ENCODE results near the gene NIP7. TPM values are rescaled to one million over a fixed set of nuclear protein-coding genes. Genes with fewer than 3 reads are reported as not detected.
A peak's percentile ranks its signal among the peaks of the same experiment; 100 is the strongest.

NIP7 gene
- total and polyA plus RNA-seq, 3 donors from 2014 or later = 16.2 to 22.4 (median 17.2) TPM

DNA sequence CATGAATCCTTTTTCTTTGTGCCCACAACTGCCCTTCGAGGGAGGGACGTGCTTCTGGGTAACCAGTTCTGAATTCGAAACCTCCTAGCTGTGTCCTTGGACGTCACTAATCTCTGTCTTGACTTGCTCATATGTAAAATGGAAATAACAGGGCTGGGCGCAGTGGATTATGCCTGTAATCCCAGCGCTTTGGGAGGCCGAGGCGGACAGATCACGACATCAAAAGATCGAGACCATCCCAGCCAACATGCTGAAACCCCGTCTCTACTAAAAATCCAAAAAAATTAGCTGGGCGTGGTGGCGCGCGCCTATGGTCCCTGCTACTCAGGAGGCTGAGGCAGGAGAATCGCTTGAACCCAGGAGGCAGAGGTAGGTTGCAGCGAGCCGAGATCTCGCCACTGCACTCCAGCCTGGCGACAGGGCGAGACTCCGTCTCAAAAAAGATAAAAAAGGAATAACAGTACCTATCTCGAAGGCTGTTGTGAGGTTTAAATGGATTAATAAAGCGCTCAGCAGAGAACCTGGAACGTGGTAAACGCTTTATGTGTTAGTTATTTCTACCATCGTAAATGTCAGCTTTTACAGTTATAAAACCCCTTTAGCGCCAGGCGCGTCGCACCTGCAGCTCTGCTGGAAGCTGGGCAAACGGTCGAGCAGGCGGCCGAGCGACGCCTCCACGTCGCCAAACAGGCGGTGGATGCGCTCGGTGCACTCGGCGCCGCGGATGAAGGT, 849 bp upstream of the NIP7 start:
- intact Hi-C loops (cut with DNase I; ENCODE audit: low total_unique reads) = no loop called here
- 15 to 20% methylated on average over 26 to 46 of the region's 46 CpGs for WGBS, 2 donors
- Histone ChIP-seq H3K36me3 (ENCODE audit: low read depth, missing control alignments) (no peaks in the 10 kb centered on the region), H3K27ac (peak overlapping the region; percentile 84 to 86), H3K4me3 (peak overlapping the region; percentile 85 to 90), H3K4me1 (peaks cover 16% of the 10 kb centered on the region), H3K27me3 (no peaks in the 10 kb centered on the region), H3K9me3 (no peaks in the 10 kb centered on the region)
- DNase-seq = no peak
- TF ChIP-seq CTCF (IDR thresholded peaks at IDR 0.05) = no peak
- no peak for TF ChIP-seq POLR2A (IDR thresholded peaks at IDR 0.05)

GRCh38 chr16:69340095-69340644, 598 bp downstream of the NIP7 start:
- Histone ChIP-seq H3K9me3 (no peaks in the 10 kb centered on the region), H3K27ac (peak overlapping the region; percentile 84 to 86), H3K4me1 (peaks cover 16% of the 10 kb centered on the region), H3K27me3 (no peaks in the 10 kb centered on the region), H3K4me3 (peak overlapping the region; percentile 85 to 90), H3K36me3 (ENCODE audit: low read depth, missing control alignments) (no peaks in the 10 kb centered on the region)
- intact Hi-C loops (cut with DNase I; ENCODE audit: low total_unique reads) = no loop called here
- no peak for DNase-seq
- TF ChIP-seq POLR2A (IDR thresholded peaks at IDR 0.05) = no peak
- no peak for TF ChIP-seq CTCF (IDR thresholded peaks at IDR 0.05)
- 3 to 6% methylated on average over 14 to 16 of the region's 16 CpGs for WGBS, 2 donors

DNA sequence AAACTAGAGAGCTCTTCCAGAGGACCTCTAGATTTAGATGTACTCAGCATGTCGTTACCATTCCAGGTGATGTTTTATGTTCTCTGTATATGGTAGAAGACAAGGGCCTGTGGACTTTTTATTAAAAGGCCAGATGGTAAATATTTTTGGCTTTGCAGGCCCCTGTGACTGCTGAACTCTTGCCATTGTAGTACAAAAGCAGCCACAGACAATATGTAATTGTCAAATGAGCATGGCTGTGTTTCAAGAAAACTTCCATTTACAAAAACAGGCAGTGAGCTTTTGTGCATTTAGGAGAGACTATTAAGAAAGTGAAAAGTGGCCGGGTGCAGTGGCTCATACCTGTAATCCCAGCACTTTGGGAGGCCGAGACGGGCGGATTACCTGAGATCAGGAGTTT, 4.6 kb downstream of the NIP7 start:
- intact Hi-C loops (cut with DNase I; ENCODE audit: low total_unique reads) = no loop called here
- no peak for DNase-seq
- H3K9me3 ChIP-seq = no peaks in the 10 kb centered on the region
- peaks cover 8% of the 10 kb centered on the region for H3K4me1 ChIP-seq
- H3K4me3 ChIP-seq = no peak overlapping the region
- 94 to 96% methylated on average over 5 of the region's 5 CpGs for WGBS, 2 donors
- no peaks in the 10 kb centered on the region for H3K36me3 ChIP-seq (ENCODE audit: low read depth, missing control alignments)
- no peak overlapping the region for H3K27ac ChIP-seq
- H3K27me3 ChIP-seq = no peaks in the 10 kb centered on the region
- TF ChIP-seq CTCF (IDR thresholded peaks at IDR 0.05) = no peak
- no peak for TF ChIP-seq POLR2A (IDR thresholded peaks at IDR 0.05)

- no peak for TF ChIP-seq POLR2A (IDR thresholded peaks at IDR 0.05)
- no peak for TF ChIP-seq CTCF (IDR thresholded peaks at IDR 0.05)
- Histone ChIP-seq H3K4me1 (no peaks in the 10 kb centered on the region), H3K36me3 (ENCODE audit: low read depth, missing control alignments) (no peaks in the 10 kb centered on the region), H3K9me3 (no peaks in the 10 kb centered on the region), H3K4me3 (no peak overlapping the region), H3K27ac (no peak overlapping the region), H3K27me3 (no peaks in the 10 kb centered on the region)
- intact Hi-C loops (cut with DNase I; ENCODE audit: low total_unique reads) = no loop called here
- WGBS, 2 donors = 78 to 84% methylated on average over 4 of the region's 4 CpGs
- no peak for DNase-seq
These were observed 6.4 kb downstream of the NIP7 start for GRCh38 chr16:69345923-69346322.

GRCh38 chr16:69346683-69347082, 7.1 kb downstream of the NIP7 start:
- no peaks in the 10 kb centered on the region for H3K36me3 ChIP-seq (ENCODE audit: low read depth, missing control alignments)
- 88 to 89% methylated on average over 6 of the region's 6 CpGs for WGBS, 2 donors

More at GRCh38 chr16:69346683-69347082, 7.1 kb downstream of the NIP7 start:
- Histone ChIP-seq H3K27ac (no peak overlapping the region), H3K27me3 (no peaks in the 10 kb centered on the region), H3K4me3 (no peak overlapping the region), H3K4me1 (no peaks in the 10 kb centered on the region), H3K9me3 (no peaks in the 10 kb centered on the region)
- DNase-seq = no peak
- intact Hi-C loops (cut with DNase I; ENCODE audit: low total_unique reads) = no loop called here
- no peak for TF ChIP-seq CTCF (IDR thresholded peaks at IDR 0.05)
- TF ChIP-seq POLR2A (IDR thresholded peaks at IDR 0.05) = no peak

Measured in testis (tissue), 3 donors.